Myocyte (in vitro differentiated cells): ENCODE measurements around the gene KLHDC7B. TPM values are rescaled to one million over a fixed set of nuclear protein-coding genes. Genes with fewer than 3 reads are reported as not detected.

ENCODE experiments used
- DNase-seq: peaks from one replicate; pipeline ENCODE4 v3.0.0-alpha.2; 2012; ENCODE audit warnings: low read depth
- total RNA-seq: library from RNA; depleted of rRNA; stranded (reverse); fragments of >200 nt; gene quantifications from 2 replicates; pipeline ENCODE4 v1.2.3, GENCODE V29; 2014

KLHDC7B gene
- total RNA-seq, 1 donor from 2014 or later: not detected

GRCh38 chr22:50585238-50585637 is 39.5 kb downstream of the KLHDC7B start:
- no peak for DNase-seq

- DNase-seq: no peak
Observed at GRCh38 chr22:50585781-50586180, 40.1 kb downstream of the KLHDC7B start.

GRCh38 chr22:50586416-50586815 is 40.7 kb downstream of the KLHDC7B start:
- DNase-seq: no peak

GRCh38 chr22:50587407-50587806 is 41.7 kb downstream of the KLHDC7B start:
- DNase-seq: no peak

- peak; percentile 45 for DNase-seq
Observed at GRCh38 chr22:50595189-50595588, 49.5 kb downstream of the KLHDC7B start.

GRCh38 chr22:50597097-50597496 is 51.4 kb downstream of the KLHDC7B start:
- no peak for DNase-seq

GRCh38 chr22:50599816-50600455 is 54.2 kb downstream of the KLHDC7B start:
- peak; percentile 40 for DNase-seq

- DNase-seq: no peak
Observed at GRCh38 chr22:50600538-50600937, 54.8 kb downstream of the KLHDC7B start, which contains the start of gene MAPK8IP2. TSS of gene MAPK8IP2 (plus strand) at chr22:50600793. CDS start at chr22:50600819, 26 bp downstream.

Other genes starting within 250 kb of the KLHDC7B start
- 112 and 163 TPM in 2 replicates for gene PLXNB2, start 238.3 kb upstream of the KLHDC7B start, total RNA-seq
- gene DENND6B, start 218.9 kb upstream of the KLHDC7B start, total RNA-seq: 4.7 TPM in 2 replicates
- gene PPP6R2, start 202.6 kb upstream of the KLHDC7B start, total RNA-seq: 65.8 and 74.8 TPM in 2 replicates
- gene SBF1, start 70.9 kb upstream of the KLHDC7B start, total RNA-seq: 121 and 127 TPM in 2 replicates
- gene ADM2, start 64.4 kb upstream of the KLHDC7B start, total RNA-seq: 0.67 and 1.6 TPM in 2 replicates
- gene MIOX, start 59.0 kb upstream of the KLHDC7B start, total RNA-seq: not detected in 2 replicates
- 41.3 and 46.6 TPM in 2 replicates for gene LMF2, start 38.2 kb upstream of the KLHDC7B start, total RNA-seq
- gene NCAPH2, start 37.7 kb upstream of the KLHDC7B start, total RNA-seq: 21.6 and 25.3 TPM in 2 replicates
- 0.68 and 1.6 TPM in 2 replicates for gene SCO2, start 20.3 kb upstream of the KLHDC7B start, total RNA-seq
- 1.7 and 2.1 TPM in 2 replicates for gene TYMP, start 15.9 kb upstream of the KLHDC7B start, total RNA-seq
- gene SYCE3, start 17.0 kb downstream of the KLHDC7B start, total RNA-seq: not detected in 2 replicates
- gene CPT1B, start 32.5 kb downstream of the KLHDC7B start, total RNA-seq: 3.9 and 11.5 TPM in 2 replicates
- gene CHKB, start 37.0 kb downstream of the KLHDC7B start, total RNA-seq: 42.7 and 47.0 TPM in 2 replicates
- gene MAPK8IP2, start 54.9 kb downstream of the KLHDC7B start, total RNA-seq: 0.16 and 0.36 TPM in 2 replicates
- 30.5 and 37.4 TPM in 2 replicates for gene ARSA, start 82.3 kb downstream of the KLHDC7B start, total RNA-seq
- gene SHANK3, start 126.9 kb downstream of the KLHDC7B start, total RNA-seq: 0.32 and 0.47 TPM in 2 replicates
- not detected in 2 replicates for gene ACR, start 192.3 kb downstream of the KLHDC7B start, total RNA-seq
- 8.8 and 9.8 TPM in 2 replicates for gene RABL2B, start 237.7 kb downstream of the KLHDC7B start, total RNA-seq